DMS53 treated with DMSO at 0.1 percent for 48 hours (cell line): ENCODE data around the gene CA5B.
"Not testable (repeated sequence)": the region's sequence is repeated elsewhere in the genome, so short reads cannot be mapped to it uniquely, and the experiment has no call there.

Source experiments
- DNase-seq: peaks from one replicate; lab custom pipeline; 2025; ENCODE audit not compliant: unreplicated experiment; lab: John Stamatoyannopoulos, UW

Gene CA5B

GRCh38 chrX:15812192-15812938, 74.3 kb downstream of the CA5B start:
- no peak for DNase-seq

GRCh38 chrX:15813416-15813815, 75.3 kb downstream of the CA5B start:
- DNase-seq = no peak

- DNase-seq = no peak
Observed at GRCh38 chrX:15814771-15815365, 76.8 kb downstream of the CA5B start.

- peak; percentile 0 for DNase-seq
Observed at GRCh38 chrX:15815779-15816437, 77.8 kb downstream of the CA5B start.

GRCh38 chrX:15816438-15816809, 78.4 kb downstream of the CA5B start:
- no peak for DNase-seq

- DNase-seq = no peak
Observed at GRCh38 chrX:15816886-15817285, 78.8 kb downstream of the CA5B start.

GRCh38 chrX:15820106-15821073, 82.3 kb downstream of the CA5B start:
- no peak for DNase-seq

GRCh38 chrX:15822922-15823321, 84.9 kb downstream of the CA5B start:
- no peak for DNase-seq

GRCh38 chrX:15825936-15826335, 87.9 kb downstream of the CA5B start:
- DNase-seq = no peak

GRCh38 chrX:15829217-15829616, 91.1 kb downstream of the CA5B start:
- no peak for DNase-seq

GRCh38 chrX:15831347-15831746, 93.3 kb downstream of the CA5B start:
- not testable (repeated sequence) for DNase-seq

- DNase-seq = no peak
Observed at GRCh38 chrX:15834053-15834452, 96.0 kb downstream of the CA5B start.

- DNase-seq = peak; percentile 23
Observed at GRCh38 chrX:15834827-15835595, 96.9 kb downstream of the CA5B start.
